Suprapubic skin (tissue), 4 donors: ENCODE measurements around the gene PPIF. TPM values are rescaled to one million over a fixed set of nuclear protein-coding genes. Genes with fewer than 3 reads are reported as not detected.

Source experiments
- DNase-seq, 2 donors: peaks; one replicate each; pipeline ENCODE4 v3.0.0-alpha.2; 2019; ENCODE audit warnings: low spot score in 2 of 2
- H3K27ac ChIP-seq: fragments of 200-600 bp; sonication (generic); one replicate; pipeline ENCODE4 v1.5.1; 2019
- H3K27me3 ChIP-seq: fragments of 200-600 bp; sonication (generic); one replicate; pipeline ENCODE4 v1.5.1; 2019
- H3K36me3 ChIP-seq: fragments of 200-600 bp; sonication (generic); one replicate; pipeline ENCODE4 v1.5.1; 2019
- H3K4me1 ChIP-seq: fragments of 200-600 bp; sonication (generic); one replicate; pipeline ENCODE4 v1.5.1; 2019
- H3K4me3 ChIP-seq: fragments of 200-600 bp; sonication (generic); one replicate; pipeline ENCODE4 v1.5.1; 2019; ENCODE audit warnings: mild to moderate bottlenecking
- H3K9me3 ChIP-seq: fragments of 200-600 bp; sonication (generic); one replicate; pipeline ENCODE4 v1.5.1; 2019
- EP300 ChIP-seq: sonication (generic); formaldehyde crosslinking; IDR thresholded peaks from one replicate; pipeline ENCODE4 v1.6.1; 2017; ENCODE audit warnings: antibody characterized with exemption
- POLR2A ChIP-seq, 2 donors: fragments of 450-650 bp; IDR thresholded peaks; one replicate each; pipeline ENCODE4 v1.6.1; 2017; ENCODE audit warnings: antibody characterized with exemption in 2 of 2, mild to moderate bottlenecking in 2 of 2, moderate library complexity in 2 of 2
- POLR2AphosphoS5 ChIP-seq, 3 donors: sonication (generic); formaldehyde crosslinking; IDR thresholded peaks; one replicate each; pipeline ENCODE4 v1.6.1; 2017; ENCODE audit warnings: antibody characterized with exemption in 3 of 3
- WGBS: methylation state at CpG from one replicate; pipeline ENCODE4 v1.1.5; 2018; 5-methylcytosine and 5-hydroxymethylcytosine counted together
- total RNA-seq, 4 donors: library from RNA; depleted of rRNA; stranded (reverse); fragments of >200 nt; gene quantifications; one replicate each; pipeline ENCODE4 v1.1.0, GENCODE V29; 2016
- TF ChIP-seq, protein P1 (sequence below), 2 donors: fragments of 200-600 bp in 1 of 2; fragments of 450-650 bp in 1 of 2; sonication (generic) in 1 of 2; IDR thresholded peaks; one replicate each; pipeline ENCODE4 v1.5.1; 2016 to 2019; ENCODE audit warnings: antibody characterized with exemption in 2 of 2, mild to moderate bottlenecking in 1 of 2, moderate library complexity in 1 of 2

Gene PPIF
- total RNA-seq, 4 donors from 2014 or later = 41.0 to 92.8 (median 71.1) TPM

DNA sequence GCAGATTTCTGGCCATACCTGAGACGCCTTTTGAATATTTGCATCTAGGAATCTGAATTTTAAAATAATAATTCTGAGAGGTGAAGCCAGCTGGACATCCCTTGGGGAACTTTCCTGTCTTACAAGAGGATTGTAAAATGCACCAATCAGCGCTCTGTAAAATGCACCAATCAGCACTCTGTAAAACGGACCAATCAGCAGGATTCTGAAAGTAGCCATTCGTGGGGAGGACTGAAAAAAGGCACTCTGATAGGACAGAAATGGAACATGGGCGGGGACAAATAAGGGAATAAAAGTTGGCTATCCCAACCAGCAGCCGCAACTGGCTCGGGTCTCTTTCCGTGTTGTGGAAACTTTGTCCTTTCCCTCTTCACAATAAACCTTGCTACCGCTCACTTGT, 9.9 kb downstream of the PPIF start:
- Histone ChIP-seq H3K9me3 (no peaks in the 10 kb centered on the region), H3K4me3 (no peak overlapping the region), H3K36me3 (peaks cover 35% of the 10 kb centered on the region), H3K4me1 (no peaks in the 10 kb centered on the region), H3K27ac (no peak overlapping the region), H3K27me3 (no peaks in the 10 kb centered on the region)
- WGBS = 97% methylated on average over 9 of the region's 9 CpGs
- TF ChIP-seq POLR2AphosphoS5 (IDR thresholded peaks at IDR 0.05) = no peak
- TF ChIP-seq, protein P1, sequence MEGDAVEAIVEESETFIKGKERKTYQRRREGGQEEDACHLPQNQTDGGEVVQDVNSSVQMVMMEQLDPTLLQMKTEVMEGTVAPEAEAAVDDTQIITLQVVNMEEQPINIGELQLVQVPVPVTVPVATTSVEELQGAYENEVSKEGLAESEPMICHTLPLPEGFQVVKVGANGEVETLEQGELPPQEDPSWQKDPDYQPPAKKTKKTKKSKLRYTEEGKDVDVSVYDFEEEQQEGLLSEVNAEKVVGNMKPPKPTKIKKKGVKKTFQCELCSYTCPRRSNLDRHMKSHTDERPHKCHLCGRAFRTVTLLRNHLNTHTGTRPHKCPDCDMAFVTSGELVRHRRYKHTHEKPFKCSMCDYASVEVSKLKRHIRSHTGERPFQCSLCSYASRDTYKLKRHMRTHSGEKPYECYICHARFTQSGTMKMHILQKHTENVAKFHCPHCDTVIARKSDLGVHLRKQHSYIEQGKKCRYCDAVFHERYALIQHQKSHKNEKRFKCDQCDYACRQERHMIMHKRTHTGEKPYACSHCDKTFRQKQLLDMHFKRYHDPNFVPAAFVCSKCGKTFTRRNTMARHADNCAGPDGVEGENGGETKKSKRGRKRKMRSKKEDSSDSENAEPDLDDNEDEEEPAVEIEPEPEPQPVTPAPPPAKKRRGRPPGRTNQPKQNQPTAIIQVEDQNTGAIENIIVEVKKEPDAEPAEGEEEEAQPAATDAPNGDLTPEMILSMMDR (IDR thresholded peaks at IDR 0.05) = no peak
- no peak for TF ChIP-seq POLR2A (IDR thresholded peaks at IDR 0.05)
- TF ChIP-seq EP300 = no peak
- DNase-seq = no peak

DNA sequence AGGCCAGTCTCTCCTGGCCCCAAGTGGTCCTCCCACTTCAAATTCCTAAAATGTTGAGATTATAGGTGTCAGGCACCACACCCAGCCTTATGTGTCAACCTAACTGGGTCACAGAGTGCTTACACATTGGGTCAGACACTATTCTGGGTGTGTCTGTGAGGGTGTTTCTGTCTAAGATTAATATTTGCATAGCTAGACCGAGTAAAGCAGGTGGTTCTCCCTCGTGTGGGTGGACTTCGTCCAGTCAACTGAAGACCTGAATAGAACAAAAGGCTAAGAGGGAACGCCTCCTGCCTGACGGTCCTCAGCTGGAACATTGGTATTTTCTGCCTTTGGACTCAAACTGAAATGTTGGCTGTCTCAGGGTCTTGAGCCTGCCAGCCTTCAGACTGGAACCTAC, 11.5 kb downstream of the PPIF start:
- Histone ChIP-seq H3K27ac (no peak overlapping the region), H3K9me3 (no peaks in the 10 kb centered on the region), H3K4me3 (no peak overlapping the region), H3K27me3 (no peaks in the 10 kb centered on the region), H3K4me1 (no peaks in the 10 kb centered on the region), H3K36me3 (peaks cover 19% of the 10 kb centered on the region)
- DNase-seq = peak in 1 of 2 donors; percentile 11
- TF ChIP-seq, protein P1 (IDR thresholded peaks at IDR 0.05) = no peak
- no peak for TF ChIP-seq POLR2A (IDR thresholded peaks at IDR 0.05)
- TF ChIP-seq EP300 = no peak
- no peak for TF ChIP-seq POLR2AphosphoS5 (IDR thresholded peaks at IDR 0.05)
- 64% methylated on average over 5 of the region's 5 CpGs for WGBS

DNA sequence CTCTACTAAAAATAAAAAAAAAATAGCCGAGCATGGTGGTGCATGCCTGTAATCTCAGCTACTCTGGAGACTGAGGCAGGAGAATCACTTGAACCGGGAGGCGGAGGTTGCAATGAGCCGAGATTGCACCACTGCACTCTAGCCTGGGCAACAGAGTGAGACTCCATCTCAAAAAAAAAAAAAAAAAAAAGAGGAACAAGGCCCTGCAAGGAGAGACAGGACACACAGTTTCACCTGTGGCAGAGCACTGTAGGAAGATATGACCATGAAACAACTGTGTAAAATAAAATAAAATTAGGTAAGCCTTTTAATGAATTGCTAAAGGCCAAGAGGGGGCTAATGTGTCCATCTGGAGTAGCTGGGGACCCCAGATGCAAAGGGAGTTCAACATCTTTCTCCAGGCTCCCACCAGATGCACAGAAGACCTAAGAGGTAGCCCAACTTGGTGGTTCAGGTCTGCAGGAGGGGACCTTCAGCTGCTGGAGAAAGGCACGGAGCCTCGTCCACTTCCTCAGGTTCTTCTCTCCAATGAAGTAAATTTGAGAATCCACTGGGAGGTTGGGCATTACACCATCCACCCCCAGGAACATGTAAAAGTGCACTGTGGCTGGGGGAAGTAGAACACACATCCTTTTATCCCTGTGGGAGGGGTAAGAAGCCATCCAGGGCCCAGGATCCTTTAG, 12.7 kb downstream of the PPIF start:
- Histone ChIP-seq H3K9me3 (no peaks in the 10 kb centered on the region), H3K36me3 (peaks cover 10% of the 10 kb centered on the region), H3K27ac (no peak overlapping the region), H3K4me1 (no peaks in the 10 kb centered on the region), H3K4me3 (no peak overlapping the region), H3K27me3 (no peaks in the 10 kb centered on the region)
- TF ChIP-seq EP300 (no peak), POLR2A (IDR thresholded peaks at IDR 0.05) (no peak), POLR2AphosphoS5 (IDR thresholded peaks at IDR 0.05) (no peak)
- TF ChIP-seq, protein P1 (IDR thresholded peaks at IDR 0.05) = no peak
- 92% methylated on average over 6 of the region's 6 CpGs for WGBS
- DNase-seq = peak in 1 of 2 donors; percentile 13

DNA sequence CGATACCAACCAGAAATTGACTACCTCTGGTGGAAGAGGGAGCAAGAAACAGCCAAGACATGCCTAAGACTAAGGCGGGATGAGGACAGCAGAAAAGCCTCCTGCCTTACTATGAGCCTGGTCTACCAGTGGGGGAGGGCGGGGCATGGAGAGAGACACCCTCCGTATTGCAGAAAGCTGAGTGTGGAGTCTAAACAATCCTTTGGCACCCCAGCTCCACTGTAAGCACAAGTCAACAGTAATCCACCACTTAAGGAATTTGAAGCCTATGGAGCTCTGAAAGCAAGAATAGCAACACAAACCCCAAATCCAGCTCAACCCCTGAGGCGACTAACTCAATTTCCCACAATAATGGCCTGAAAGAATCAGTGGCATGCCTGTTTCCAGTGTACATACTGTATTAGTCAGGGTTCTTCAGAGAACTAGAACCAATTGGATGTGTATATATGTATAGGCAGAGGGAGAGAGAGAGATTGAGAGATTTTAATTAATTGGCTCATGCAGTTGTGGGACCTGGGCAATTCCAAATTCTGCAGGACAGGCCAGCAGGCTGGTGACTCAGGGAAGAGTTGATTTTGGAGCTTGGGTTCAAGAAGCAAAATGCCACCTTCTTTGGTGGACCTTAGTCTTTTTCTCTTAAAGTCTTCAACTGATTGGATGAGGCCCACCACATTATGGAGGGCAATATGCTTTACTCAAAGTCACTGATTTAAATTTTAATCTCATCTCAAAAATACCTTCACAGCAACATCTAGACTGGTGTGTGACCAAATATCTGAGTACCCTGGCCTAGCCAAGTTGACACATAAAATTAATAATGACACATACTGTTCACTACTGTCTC, 13.5 kb downstream of the PPIF start:
- TF ChIP-seq EP300 (no peak), POLR2AphosphoS5 (IDR thresholded peaks at IDR 0.05) (no peak), POLR2A (IDR thresholded peaks at IDR 0.05) (no peak)
- TF ChIP-seq, protein P1 (IDR thresholded peaks at IDR 0.05) = no peak
- no peak overlapping the region for H3K4me3 ChIP-seq
- no peak overlapping the region for H3K27ac ChIP-seq
- no peaks in the 10 kb centered on the region for H3K9me3 ChIP-seq
- no peaks in the 10 kb centered on the region for H3K4me1 ChIP-seq
- DNase-seq = peak in 1 of 2 donors; percentile 16
- H3K36me3 ChIP-seq = peaks cover 5% of the 10 kb centered on the region
- 90% methylated on average over 5 of the region's 5 CpGs for WGBS
- H3K27me3 ChIP-seq = no peaks in the 10 kb centered on the region
